ENCODE measurements around the gene FOXP1. TPM values are rescaled to one million over a fixed set of nuclear protein-coding genes. Genes with fewer than 3 reads are reported as not detected.
A peak's percentile ranks its signal among the peaks of the same experiment; 100 is the strongest.

Gene FOXP1
- total and polyA plus RNA-seq, 2 of the 8 experiments (the other 6 are each of a cell fraction or from before 2014, with no cell fraction given): 13.9 to 25.4 TPM

DNA sequence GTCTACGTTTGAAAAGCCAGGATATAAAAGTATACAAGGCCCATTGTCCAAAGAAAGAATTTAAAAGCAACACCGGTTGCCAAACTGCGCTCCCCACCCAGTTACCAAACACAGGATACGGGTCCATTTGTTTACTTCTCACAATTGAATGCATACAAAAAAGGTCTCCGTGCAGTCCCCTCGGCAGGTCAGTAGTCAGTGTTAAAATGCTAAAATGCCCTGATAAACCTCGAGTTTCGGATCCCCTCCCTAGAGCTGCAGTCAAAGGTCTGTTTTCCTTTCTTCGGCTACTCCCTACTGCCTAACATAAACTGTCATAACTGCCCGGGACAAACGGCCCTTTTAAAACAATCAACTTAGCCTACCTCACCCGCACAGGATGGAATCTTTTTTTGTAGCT lies 534.6 kb downstream of the FOXP1 start:
- Histone ChIP-seq H3K79me2 (ENCODE audit: control insufficient read depth in 1 of 2, insufficient read depth in 2 of 2, low read length in 2 of 2) (no peaks in the 10 kb centered on the region), H3K23ac (ENCODE audit: insufficient read length) (no peak overlapping the region), H3K4ac (replicated peaks; ENCODE audit: insufficient read length, low read depth, low read length) (no peak overlapping the region), H3K79me1 (ENCODE audit: low read depth, low read length) (no peaks in the 10 kb centered on the region), H2AFZ (ENCODE audit: low read length) (no peak overlapping the region), H2BK12ac (ENCODE audit: low read depth, low read length) (peak overlapping the region; percentile 21; the same call in 1 of the 2 replicates), H4K20me1 (replicated peaks in 1 of 2; ENCODE audit: control insufficient read depth in 1 of 2, insufficient read depth in 2 of 2, low read length in 2 of 2) (peaks cover 0 to 1% of the 10 kb centered on the region in 2 experiments), H4K5ac (ENCODE audit: insufficient read length, low read depth, low read length) (no peak overlapping the region), H4K91ac (replicated peaks; ENCODE audit: insufficient read length, low read length) (no peak overlapping the region), H3K27me3 (replicated peaks in 1 of 4; ENCODE audit: control insufficient read depth in 3 of 4, extremely low read depth in 1 of 4, insufficient read depth in 3 of 4, low read length in 3 of 4) (no peaks in the 10 kb centered on the region), H3K4me3 (ENCODE audit: extremely low read depth in 1 of 4, insufficient read depth in 2 of 4, low read depth in 3 of 4, low read length in 4 of 4) (peak overlapping the region in 1 of 4 experiments; percentile 27; a peak in 1 of 8 replicates), H3K56ac (replicated peaks; ENCODE audit: insufficient read length, low read depth, low read length) (no peak overlapping the region), H3K18ac (ENCODE audit: extremely low read depth, low read length) (0 out of 2 replicates have a peak overlapping the region, but pooled peaks have one; percentile 54), H3K23me2 (ENCODE audit: low read depth, low read length) (no peaks in the 10 kb centered on the region), H2BK15ac (ENCODE audit: low read length) (no peak overlapping the region), H2BK5ac (ENCODE audit: low read depth, low read length) (no peak overlapping the region; the same call in 1 of the 2 replicates), H3K27ac (ENCODE audit: low read depth, low read length) (no peak overlapping the region), H3K4me1 (replicated peaks in 1 of 4; ENCODE audit: control insufficient read depth in 3 of 4, insufficient read depth in 4 of 4, low read length in 3 of 4) (peaks cover 16 to 57% (median 40%) of the 10 kb centered on the region in 4 experiments), H3K36me3 (ENCODE audit: control insufficient read depth in 2 of 4, insufficient read depth in 4 of 4, low read length in 3 of 4) (peaks cover 0 to 10% (median 0%) of the 10 kb centered on the region in 4 experiments; a peak in 2 of 8 replicates), H3K4me2 (ENCODE audit: insufficient read depth in 1 of 2, low read depth in 2 of 2, low read length in 2 of 2) (peak overlapping the region; percentile 40 to 63), H3K9me3 (ENCODE audit: insufficient read depth in 2 of 2, low read depth in 1 of 2, low read length in 1 of 2) (no peaks in the 10 kb centered on the region), H2BK20ac (ENCODE audit: low read length) (no peak overlapping the region; the same call in 1 of the 2 replicates), H2BK120ac (replicated peaks; ENCODE audit: low read depth, low read length) (no peak overlapping the region), H3K14ac (ENCODE audit: insufficient read length) (no peak overlapping the region), H4K8ac (ENCODE audit: extremely low read depth, insufficient read depth, low read length) (no peak overlapping the region), H3K9ac (replicated peaks in 1 of 4; ENCODE audit: extremely low read depth in 1 of 4, low read depth in 3 of 4, low read length in 3 of 4) (no peak overlapping the region), H2AK5ac (ENCODE audit: low read depth, low read length) (no peak overlapping the region)
- ChIA-PET POLR2A (ENCODE audit: partially characterized antibody) (interaction anchor here (0.7 to 1.0 kb wide), 2 partner anchors 11 to 39 kb away, joined by 3 to 5 read pairs; no protein-coding TSS in a partner anchor), CTCF (ENCODE audit: partially characterized antibody) (no interaction called here)
- DNase-seq (ENCODE audit: low read depth in 1 of 2, low spot score in 2 of 2) (no peak), FAIRE-seq (no peak)
- 31% methylated on average over 12 of the region's 12 CpGs; no CpG with 5 or more reads in 1 of the 2 experiments for WGBS, 2 experiments (ENCODE audit: extremely low coverage in 1 of 2, insufficient coverage in 1 of 2, insufficient read length in 1 of 2, insufficient replicate concordance in 2 of 2, low coverage in 1 of 2, low lambda C conversion rate in 2 of 2, missing lambda C conversion rate in 1 of 2)
- TF ChIP-seq, protein P1, sequence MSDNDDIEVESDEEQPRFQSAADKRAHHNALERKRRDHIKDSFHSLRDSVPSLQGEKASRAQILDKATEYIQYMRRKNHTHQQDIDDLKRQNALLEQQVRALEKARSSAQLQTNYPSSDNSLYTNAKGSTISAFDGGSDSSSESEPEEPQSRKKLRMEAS (IDR thresholded peaks at IDR 0.05): no peak
- TF ChIP-seq HDAC6 (IDR thresholded peaks at IDR 0.05; ENCODE audit: low read depth, low read length): no peak
- no peak for TF ChIP-seq FOSL1 (IDR thresholded peaks at IDR 0.05; ENCODE audit: insufficient read depth, low read depth, low read length)

Measured in H1 (cell line).